H1 (cell line): ENCODE data around the gene L3MBTL1. TPM values are rescaled to one million over a fixed set of nuclear protein-coding genes. Genes with fewer than 3 reads are reported as not detected.
A peak's percentile ranks its signal among the peaks of the same experiment; 100 is the strongest.

Experiments used
- CTCF ChIA-PET: fragments of 300-600 bp; sonication (Branson Sonifier 250); formaldehyde crosslinking; loops from one replicate; lab custom pipeline; 2021; ENCODE audit not compliant: partially characterized antibody; lab: Charles Lee
- POLR2A ChIA-PET: fragments of 300-600 bp; sonication (Branson Sonifier 250); formaldehyde crosslinking; loops from one replicate; lab custom pipeline; 2021; ENCODE audit warnings: inconsistent platforms; ENCODE audit not compliant: partially characterized antibody; lab: Charles Lee
- DNase-seq, 2 experiments: peaks; one replicate each; pipeline versions ENCODE4 v3.0.0 to v3.0.0-alpha.2; 2010 to 2022; ENCODE audit warnings: low spot score in 2 of 2, low read depth in 1 of 2, mixed read lengths in 1 of 2
- FAIRE-seq: peaks from 2 replicates; lab custom pipeline; 2011; peaks lifted over from hg19 to GRCh38; lab: Jason Lieb, UNC
- H2AFZ ChIP-seq: 2 replicates; pipeline ENCODE4 v1.8.1; 2012; ENCODE audit warnings: low read length, inconsistent platforms
- H2AK5ac ChIP-seq: 2 replicates; pipeline ENCODE4 v1.6.1; 2013; ENCODE audit warnings: low read depth, low read length
- H2BK120ac ChIP-seq: replicated peaks from 2 replicates; pipeline ENCODE3; 2013; ENCODE audit warnings: low read depth, low read length, inconsistent platforms
- H2BK12ac ChIP-seq: 2 replicates; pipeline ENCODE4 v1.6.1; 2013; ENCODE audit warnings: low read depth, low read length
- H2BK15ac ChIP-seq: 2 replicates; pipeline ENCODE4 v1.6.1; 2013; ENCODE audit warnings: low read length
- H2BK20ac ChIP-seq: 2 replicates; pipeline ENCODE4 v1.6.1; 2013; ENCODE audit warnings: low read length
- H2BK5ac ChIP-seq: 2 replicates; pipeline ENCODE4 v1.6.1; 2013; ENCODE audit warnings: low read depth, low read length
- H3K14ac ChIP-seq: 2 replicates; pipeline ENCODE4 v1.6.1; 2013; ENCODE audit warnings: inconsistent platforms; ENCODE audit not compliant: insufficient read length
- H3K18ac ChIP-seq: 2 replicates; pipeline ENCODE4 v1.6.1; 2013; ENCODE audit warnings: low read length; ENCODE audit errors: extremely low read depth
- H3K23ac ChIP-seq: 2 replicates; pipeline ENCODE4 v1.6.1; 2013; ENCODE audit warnings: inconsistent platforms; ENCODE audit not compliant: insufficient read length
- H3K23me2 ChIP-seq: 2 replicates; pipeline ENCODE4 v1.6.1; 2013; ENCODE audit warnings: low read depth, low read length
- H3K27ac ChIP-seq: 2 replicates; pipeline ENCODE4 v1.6.1; 2011; ENCODE audit warnings: low read depth, low read length, inconsistent platforms
- H3K27me3 ChIP-seq, 4 experiments: replicated peaks in 1 of 4; 1 replicate in 1 of 4; 2 replicates in 3 of 4; pipeline versions ENCODE4 v1.6.1 to v1.8.1; 2011 to 2013; ENCODE audit warnings: low read length in 3 of 4, mild to moderate bottlenecking in 3 of 4, inconsistent platforms in 2 of 4, mixed read lengths in 2 of 4, moderate library complexity in 1 of 4; ENCODE audit not compliant: control insufficient read depth in 3 of 4, insufficient read depth in 3 of 4; ENCODE audit errors: extremely low read depth in 1 of 4
- H3K36me3 ChIP-seq, 4 experiments: 2 replicates each; pipeline versions ENCODE4 v1.6.1 to v1.8.1; 2011 to 2013; ENCODE audit warnings: mild to moderate bottlenecking in 4 of 4, low read length in 3 of 4, moderate library complexity in 2 of 4, control low read depth in 1 of 4, inconsistent platforms in 1 of 4; ENCODE audit not compliant: insufficient read depth in 4 of 4, control insufficient read depth in 2 of 4
- H3K4ac ChIP-seq: replicated peaks from 2 replicates; pipeline ENCODE3; 2013; ENCODE audit warnings: low read length, low read depth, mixed read lengths, inconsistent platforms; ENCODE audit not compliant: insufficient read length
- H3K4me1 ChIP-seq, 4 experiments: replicated peaks in 1 of 4; 1 replicate in 1 of 4; 2 replicates in 3 of 4; pipeline versions ENCODE4 v1.6.1 to v1.8.1; 2011 to 2013; ENCODE audit warnings: low read length in 3 of 4, inconsistent platforms in 2 of 4, mixed read lengths in 1 of 4; ENCODE audit not compliant: insufficient read depth in 4 of 4, control insufficient read depth in 3 of 4
- H3K4me2 ChIP-seq, 2 experiments: 2 replicates each; pipeline versions ENCODE4 v1.6.1 to v1.8.1; 2011 to 2013; ENCODE audit warnings: low read depth in 2 of 2, low read length in 2 of 2, control low read depth in 1 of 2, inconsistent platforms in 1 of 2, mild to moderate bottlenecking in 1 of 2; ENCODE audit not compliant: insufficient read depth in 1 of 2
- H3K4me3 ChIP-seq, 4 experiments: fragments of 200-600, 300-600 bp in 1 of 4; sonication (generic), shearing (Covaris generic), sonication (Bioruptor Twin) in 1 of 4; 2 replicates each; pipeline versions ENCODE4 v1.5.1 to v1.8.1; 2011 to 2016; ENCODE audit warnings: low read length in 4 of 4, low read depth in 3 of 4, control low read depth in 2 of 4, inconsistent platforms in 2 of 4, mild to moderate bottlenecking in 2 of 4, mixed read lengths in 1 of 4, moderate library complexity in 1 of 4; ENCODE audit not compliant: insufficient read depth in 2 of 4; ENCODE audit errors: extremely low read depth in 1 of 4
- H3K56ac ChIP-seq: replicated peaks from 2 replicates; pipeline ENCODE3; 2013; ENCODE audit warnings: low read depth, mild to moderate bottlenecking, mixed read lengths, low read length, inconsistent platforms; ENCODE audit not compliant: insufficient read length
- H3K79me1 ChIP-seq: 2 replicates; pipeline ENCODE4 v1.6.1; 2013; ENCODE audit warnings: low read depth, low read length, control low read depth
- H3K79me2 ChIP-seq, 2 experiments: 2 replicates each; pipeline versions ENCODE4 v1.6.1 to v1.8.1; 2012 to 2013; ENCODE audit warnings: low read length in 2 of 2, mild to moderate bottlenecking in 2 of 2, inconsistent platforms in 1 of 2; ENCODE audit not compliant: insufficient read depth in 2 of 2, control insufficient read depth in 1 of 2
- H3K9ac ChIP-seq, 4 experiments: replicated peaks in 1 of 4; 1 replicate in 1 of 4; 2 replicates in 3 of 4; pipeline versions ENCODE4 v1.6.1 to v1.8.1; 2011 to 2013; ENCODE audit warnings: low read depth in 3 of 4, low read length in 3 of 4, control low read depth in 2 of 4, mild to moderate bottlenecking in 2 of 4, moderate library complexity in 2 of 4, inconsistent platforms in 1 of 4; ENCODE audit errors: extremely low read depth in 1 of 4
- H3K9me3 ChIP-seq, 2 experiments: 2 replicates each; pipeline versions ENCODE4 v1.6.1 to v1.8.1; 2012 to 2013; ENCODE audit warnings: mild to moderate bottlenecking in 2 of 2, moderate library complexity in 2 of 2, control low read depth in 1 of 2, inconsistent platforms in 1 of 2, low read depth in 1 of 2, low read length in 1 of 2, mixed read lengths in 1 of 2; ENCODE audit not compliant: insufficient read depth in 2 of 2
- H4K20me1 ChIP-seq, 2 experiments: replicated peaks in 1 of 2; 2 replicates each; pipeline versions ENCODE3 to v1.8.1; 2011 to 2013; ENCODE audit warnings: inconsistent platforms in 2 of 2, low read length in 2 of 2, mild to moderate bottlenecking in 1 of 2; ENCODE audit not compliant: insufficient read depth in 2 of 2, control insufficient read depth in 1 of 2
- H4K5ac ChIP-seq: 2 replicates; pipeline ENCODE4 v1.6.1; 2013; ENCODE audit warnings: low read length, low read depth, mixed read lengths, inconsistent platforms; ENCODE audit not compliant: insufficient read length
- H4K8ac ChIP-seq: 2 replicates; pipeline ENCODE4 v1.8.0; 2013; ENCODE audit warnings: mild to moderate bottlenecking, moderate library complexity, low read length, inconsistent platforms; ENCODE audit not compliant: insufficient read depth; ENCODE audit errors: extremely low read depth
- H4K91ac ChIP-seq: replicated peaks from 2 replicates; pipeline ENCODE3; 2013; ENCODE audit warnings: low read length, mixed read lengths, inconsistent platforms; ENCODE audit not compliant: insufficient read length
- ASH2L ChIP-seq: fragments of 200-600, 300-600 bp; sonication (generic); IDR thresholded peaks from one replicate; pipeline ENCODE4 v1.7.1; 2017; ENCODE audit warnings: low read length
- POLR2AphosphoS5 ChIP-seq: IDR thresholded peaks from 2 replicates; pipeline ENCODE4 v1.6.1; 2011; ENCODE audit warnings: low read depth, low read length
- SAP30 ChIP-seq: fragments of 300-600 bp; sonication (generic); IDR thresholded peaks from 2 replicates; pipeline ENCODE4 v1.7.1; 2012; ENCODE audit warnings: low read length, moderate library complexity, mild to moderate bottlenecking, inconsistent platforms; ENCODE audit not compliant: insufficient read depth, insufficient replicate concordance
- SIRT6 ChIP-seq: IDR thresholded peaks from one replicate; pipeline ENCODE4 v1.7.1; 2012; ENCODE audit warnings: low read length, inconsistent platforms
- SUZ12 ChIP-seq: fragments of 200-600 bp; sonication (generic); IDR thresholded peaks from 2 replicates; pipeline ENCODE4 v1.6.1; 2012; ENCODE audit warnings: mild to moderate bottlenecking, inconsistent platforms, low read length, moderate library complexity, mixed read lengths
- ZNF274 ChIP-seq: IDR thresholded peaks from 2 replicates; pipeline ENCODE4 v1.7.0; 2012; ENCODE audit warnings: low read length, borderline replicate concordance; ENCODE audit errors: extremely low read depth
- WGBS, 2 experiments: shearing (Covaris generic) in 1 of 2; methylation state at CpG; one replicate each; pipeline versions ENCODE4 v1.1.6 to v1.1.7; 2013 to 2015; ENCODE audit warnings: low lambda C conversion rate in 2 of 2, mixed read lengths in 2 of 2, inconsistent platforms in 1 of 2, low coverage in 1 of 2, missing lambda C conversion rate in 1 of 2; ENCODE audit not compliant: insufficient replicate concordance in 2 of 2, insufficient coverage in 1 of 2, insufficient read length in 1 of 2; ENCODE audit errors: extremely low coverage in 1 of 2, missing lambda C conversion rate in 1 of 2; 5-methylcytosine and 5-hydroxymethylcytosine counted together
- long read RNA-seq, 2 experiments: library from RNA in 1 of 2; library from capped mRNA in 1 of 2; stranded (forward); transcript quantifications; one replicate each; pipeline ENCODE4 v2.0.0, GENCODE V29; 2021; ENCODE audit warnings: inconsistent platforms in 1 of 2
- polyA minus RNA-seq, 3 experiments: library from RNA; depleted of rRNA, polyadenylated mRNA; stranded (reverse); fragments of >200 nt; gene quantifications; 1 replicate in 2 of 3; 2 replicates in 1 of 3; pipeline ENCODE4 v1.2.3, GENCODE V29; 2011
- polyA plus RNA-seq, 7 experiments: library from polyadenylated mRNA; depleted of rRNA in 3 of 7; stranded (reverse) in 5 of 7; unstranded in 2 of 7; fragments of >200 nt in 5 of 7; fragments of 200-250 nt in 2 of 7; gene quantifications; 1 replicate in 5 of 7; 2 replicates in 1 of 7; 4 replicates in 1 of 7; pipeline versions ENCODE4 v1.2.1 to v1.2.3, GENCODE V29; 2011 to 2013; ENCODE audit warnings: missing spikeins in 2 of 7, mixed read lengths in 2 of 7
- total RNA-seq: library from RNA; stranded (reverse); fragmentation: NEBNext Ultra II Directional; extraction: Animal tissue kit (Norgen Biotek cat#: 25700); gene quantifications from 2 replicates; pipeline ENCODE4 v1.2.1, GENCODE V29; 2021
- TF ChIP-seq, protein P1 (sequence below): IDR thresholded peaks from 2 replicates; pipeline ENCODE4 v1.6.1; 2011; ENCODE audit warnings: low read length, improper control_type of control experiment

Gene L3MBTL1
- total RNA-seq (13.6 and 17.0 TPM in 2 replicates), polyA plus RNA-seq (2011; rRNA removed) (11.9 and 17.2 TPM in 2 replicates), polyA minus RNA-seq (2011; rRNA and poly(A)+ RNA removed) (21.8 and 22.1 TPM in 2 replicates)
- polyA plus RNA-seq (2011; cell fraction: cytosol; rRNA removed) = 23.0 TPM
- 111 TPM for polyA plus RNA-seq (2011; cell fraction: nucleus; rRNA removed)
- polyA plus RNA-seq (2012, experiment 1 of 2) = 11.1 to 14.6 TPM (median 11.9 TPM) in 4 replicates
- 3.3 TPM for polyA plus RNA-seq (2012, experiment 2 of 2)
- polyA plus RNA-seq (2013, experiment 1 of 2) = 7.3 TPM
- 5.9 TPM for polyA plus RNA-seq (2013, experiment 2 of 2)
- polyA minus RNA-seq (2011; cell fraction: cytosol; rRNA and poly(A)+ RNA removed) = 12.0 TPM
- 46.1 TPM for polyA minus RNA-seq (2011; cell fraction: nucleus; rRNA and poly(A)+ RNA removed)
- long read RNA-seq, experiment 1 = 0 reads
- long read RNA-seq, experiment 2, partial matches to known transcripts = 0 of 1 reads
- long read RNA-seq, experiment 2, other reads (novel, unspliced or antisense) = 1 of 1 reads

DNA sequence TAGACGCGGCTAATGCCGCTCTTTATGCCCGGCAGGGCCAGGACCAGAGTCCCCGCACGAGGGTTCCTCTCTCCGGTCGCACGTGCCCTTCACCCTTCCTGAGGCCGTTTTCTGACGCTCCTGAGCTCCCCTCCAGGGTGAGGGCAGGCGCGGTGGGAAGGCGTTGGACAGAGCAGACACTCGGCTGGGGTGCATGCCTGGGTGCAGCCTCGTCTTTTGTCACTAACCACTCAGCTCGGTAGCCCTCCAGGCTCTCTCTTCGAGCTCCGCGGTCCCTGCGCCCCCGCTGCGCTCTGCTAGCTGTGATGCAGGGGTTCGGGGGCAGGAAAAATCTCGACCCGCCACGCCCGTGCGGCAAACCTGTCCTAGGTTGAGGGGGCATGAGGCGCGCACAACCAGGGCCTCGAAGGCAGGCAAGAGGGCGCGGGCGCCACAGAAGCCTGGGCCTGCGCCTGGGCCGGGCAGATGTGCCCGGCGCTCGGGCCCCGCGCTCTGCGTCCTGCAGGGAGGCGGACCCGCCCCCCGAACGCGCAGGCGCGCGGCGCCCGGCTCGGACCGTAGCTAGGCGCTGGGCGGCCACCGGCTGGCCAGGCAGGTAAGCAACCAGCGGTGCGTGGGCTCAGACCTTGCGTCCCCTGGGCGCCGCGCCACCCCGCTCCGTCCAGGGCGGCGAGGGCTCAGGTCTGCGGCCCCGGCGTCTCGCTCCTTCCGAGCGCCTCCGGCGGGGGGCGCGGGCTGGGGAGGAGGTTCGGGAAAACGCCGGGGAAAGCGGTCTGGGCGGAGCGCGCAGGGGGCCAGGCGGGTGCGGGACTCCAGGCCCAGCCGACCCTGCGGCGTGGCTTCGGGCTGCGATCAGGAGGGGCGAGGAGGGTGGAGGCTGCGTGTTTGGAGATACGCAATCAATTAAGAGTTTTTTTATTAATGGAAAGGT, at the start of gene L3MBTL1:
TSS of gene L3MBTL1 (plus strand) at position 548 of the 931 bp plus-strand sequence. CDS start 5,807 bp downstream, outside the sequence.
- 8% methylated on average over 68 of the region's 95 CpGs; no CpG with 5 or more reads in 1 of the 2 experiments for WGBS, 2 experiments
- H4K8ac ChIP-seq = peak within 1 kb of the TSS; percentile 90
- no peak within 1 kb of the TSS for H2BK120ac ChIP-seq
- peak within 1 kb of the TSS; percentile 44 for H4K91ac ChIP-seq
- DNase-seq = peak in 1 of 2 experiments; percentile 84
- peak within 1 kb of the TSS; percentile 32 for H3K4ac ChIP-seq
- no peaks in the 10 kb centered on the region for H3K9me3 ChIP-seq
- H3K4me2 ChIP-seq = peak within 1 kb of the TSS; percentile 57 to 84
- peak within 1 kb of the TSS; percentile 64; the same call in 1 of the 2 replicates for H2BK20ac ChIP-seq
- H3K9ac ChIP-seq = peak within 1 kb of the TSS in 1 of 4 experiments; percentile 79; a peak in 2 of 7 replicates
- peaks cover 2 to 5% (median 5%) of the 10 kb centered on the region in 4 experiments; a peak in 6 of 7 replicates for H3K4me1 ChIP-seq
- H3K23ac ChIP-seq = no peak within 1 kb of the TSS
- peak within 1 kb of the TSS; percentile 94 for H2BK12ac ChIP-seq
- H2AFZ ChIP-seq = peak within 1 kb of the TSS; percentile 65; the same call in 1 of the 2 replicates
- ChIA-PET POLR2A (interaction anchor here (1.0 to 3.9 kb wide), 8 partner anchors 12 to 59 kb away, joined by 3 to 72 read pairs (median 4); partner anchors contain the start of gene SRSF6), CTCF (interaction anchor here (0.5 to 2.0 kb wide), 3 partner anchors 28 to 485 kb away, joined by 3 to 8 read pairs (median 5); no protein-coding TSS in a partner anchor)
- H3K79me2 ChIP-seq = no peaks in the 10 kb centered on the region
- peaks cover 4% of the 10 kb centered on the region; the same call in 1 of the 2 replicates for H3K23me2 ChIP-seq
- no peak within 1 kb of the TSS for H2AK5ac ChIP-seq
- H3K27ac ChIP-seq = no peak within 1 kb of the TSS
- H3K27me3 ChIP-seq = peaks cover 4 to 18% (median 12%) of the 10 kb centered on the region in 4 experiments
- H3K36me3 ChIP-seq = no peaks in the 10 kb centered on the region
- H4K5ac ChIP-seq = peak within 1 kb of the TSS; percentile 67
- H4K20me1 ChIP-seq = no peaks in the 10 kb centered on the region
- H3K14ac ChIP-seq = no peak within 1 kb of the TSS
- peak within 1 kb of the TSS; percentile 95; the same call in 1 of the 2 replicates for H2BK15ac ChIP-seq
- H3K79me1 ChIP-seq = no peaks in the 10 kb centered on the region
- H2BK5ac ChIP-seq = no peak within 1 kb of the TSS
- H3K18ac ChIP-seq = peak within 1 kb of the TSS; percentile 97
- H3K56ac ChIP-seq = no peak within 1 kb of the TSS
- FAIRE-seq = no peak
- peak within 1 kb of the TSS; percentile 60 to 79 (median 62) for H3K4me3 ChIP-seq
- TF ChIP-seq POLR2AphosphoS5 (no peak; the same call in 1 of the 2 replicates), SUZ12 (peak; percentile 40; the same call in 1 of the 2 replicates), SAP30 (no peak), ASH2L (peak; percentile 69), SIRT6 (no peak), ZNF274 (no peak)
- TF ChIP-seq, protein P1, sequence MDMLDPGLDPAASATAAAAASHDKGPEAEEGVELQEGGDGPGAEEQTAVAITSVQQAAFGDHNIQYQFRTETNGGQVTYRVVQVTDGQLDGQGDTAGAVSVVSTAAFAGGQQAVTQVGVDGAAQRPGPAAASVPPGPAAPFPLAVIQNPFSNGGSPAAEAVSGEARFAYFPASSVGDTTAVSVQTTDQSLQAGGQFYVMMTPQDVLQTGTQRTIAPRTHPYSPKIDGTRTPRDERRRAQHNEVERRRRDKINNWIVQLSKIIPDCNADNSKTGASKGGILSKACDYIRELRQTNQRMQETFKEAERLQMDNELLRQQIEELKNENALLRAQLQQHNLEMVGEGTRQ = 0 out of 2 replicates have a peak, but pooled peaks have one; percentile 1
